ENCODE data around the gene AKT1. TPM values are rescaled to one million over a fixed set of nuclear protein-coding genes. Genes with fewer than 3 reads are reported as not detected.

Gene AKT1
- polyA plus RNA-seq, 4 donors: 72.4 to 95.9 (median 82.7) TPM

GRCh38 chr14:104726600-104727451 is 68.7 kb downstream of the AKT1 start:
- Histone ChIP-seq H3K27ac (ENCODE audit: low read depth in 1 of 3, low read length in 2 of 3) (no peak overlapping the region), H3K27me3 (ENCODE audit: control insufficient read depth in 3 of 3, insufficient read depth in 3 of 3, low read length in 3 of 3) (no peaks in the 10 kb centered on the region)

GRCh38 chr14:104725772-104726548 is 69.6 kb downstream of the AKT1 start:
- 62 to 78% (median 74%) methylated on average over 19 to 25 of the region's 25 CpGs for WGBS, 3 donors
- no peak for DNase-seq
- no peak overlapping the region for H3K4me3 ChIP-seq (ENCODE audit: low read depth in 1 of 3, low read length in 3 of 3)
- H3K9me3 ChIP-seq (ENCODE audit: control insufficient read depth in 2 of 2, insufficient read depth in 1 of 2, low read depth in 1 of 2, low read length in 1 of 2): no peaks in the 10 kb centered on the region
- no peak overlapping the region for H3K27ac ChIP-seq (ENCODE audit: low read depth in 1 of 3, low read length in 2 of 3)
- no peaks in the 10 kb centered on the region for H3K27me3 ChIP-seq (ENCODE audit: control insufficient read depth in 3 of 3, insufficient read depth in 3 of 3, low read length in 3 of 3)
- FAIRE-seq: no peak
- H3K4me1 ChIP-seq (ENCODE audit: control insufficient read depth in 3 of 3, insufficient read depth in 2 of 3, low read depth in 1 of 3, low read length in 2 of 3): peaks cover 0 to 13% (median 4%) of the 10 kb centered on the region in 3 donors
- H3K36me3 ChIP-seq (ENCODE audit: control insufficient read depth in 3 of 3, insufficient read depth in 2 of 3, low read depth in 1 of 3, low read length in 3 of 3): peaks cover 0 to 23% (median 4%) of the 10 kb centered on the region in 3 donors

More at GRCh38 chr14:104726600-104727451, 68.7 kb downstream of the AKT1 start:
- DNase-seq: no peak
- Histone ChIP-seq H3K9me3 (ENCODE audit: control insufficient read depth in 2 of 2, insufficient read depth in 1 of 2, low read depth in 1 of 2, low read length in 1 of 2) (no peaks in the 10 kb centered on the region), H3K36me3 (ENCODE audit: control insufficient read depth in 3 of 3, insufficient read depth in 2 of 3, low read depth in 1 of 3, low read length in 3 of 3) (peaks cover 0 to 15% (median 2%) of the 10 kb centered on the region in 3 donors), H3K4me1 (ENCODE audit: control insufficient read depth in 3 of 3, insufficient read depth in 2 of 3, low read depth in 1 of 3, low read length in 2 of 3) (peaks cover 0 to 13% (median 4%) of the 10 kb centered on the region in 3 donors), H3K4me3 (ENCODE audit: low read depth in 1 of 3, low read length in 3 of 3) (no peak overlapping the region)
- FAIRE-seq: no peak
- WGBS, 3 donors: 39 to 53% (median 49%) methylated on average over 21 of the region's 21 CpGs

- Histone ChIP-seq H3K4me3 (ENCODE audit: low read depth in 1 of 3, low read length in 3 of 3) (peak overlapping the region in 2 of 3 donors; percentile 55 to 63), H3K4me1 (ENCODE audit: control insufficient read depth in 3 of 3, insufficient read depth in 2 of 3, low read depth in 1 of 3, low read length in 2 of 3) (peaks cover 0 to 13% (median 4%) of the 10 kb centered on the region in 3 donors), H3K27me3 (ENCODE audit: control insufficient read depth in 3 of 3, insufficient read depth in 3 of 3, low read length in 3 of 3) (no peaks in the 10 kb centered on the region), H3K27ac (ENCODE audit: low read depth in 1 of 3, low read length in 2 of 3) (no peak overlapping the region), H3K9me3 (ENCODE audit: control insufficient read depth in 2 of 2, insufficient read depth in 1 of 2, low read depth in 1 of 2, low read length in 1 of 2) (no peaks in the 10 kb centered on the region), H3K36me3 (ENCODE audit: control insufficient read depth in 3 of 3, insufficient read depth in 2 of 3, low read depth in 1 of 3, low read length in 3 of 3) (peaks cover 0 to 25% (median 4%) of the 10 kb centered on the region in 3 donors)
- DNase-seq (peak in 1 of 2 donors; percentile 44), FAIRE-seq (no peak)
- 36 to 44% (median 37%) methylated on average over 23 to 24 of the region's 24 CpGs for WGBS, 3 donors
These were observed 70.4 kb downstream of the AKT1 start for GRCh38 chr14:104724981-104725771.

DNA sequence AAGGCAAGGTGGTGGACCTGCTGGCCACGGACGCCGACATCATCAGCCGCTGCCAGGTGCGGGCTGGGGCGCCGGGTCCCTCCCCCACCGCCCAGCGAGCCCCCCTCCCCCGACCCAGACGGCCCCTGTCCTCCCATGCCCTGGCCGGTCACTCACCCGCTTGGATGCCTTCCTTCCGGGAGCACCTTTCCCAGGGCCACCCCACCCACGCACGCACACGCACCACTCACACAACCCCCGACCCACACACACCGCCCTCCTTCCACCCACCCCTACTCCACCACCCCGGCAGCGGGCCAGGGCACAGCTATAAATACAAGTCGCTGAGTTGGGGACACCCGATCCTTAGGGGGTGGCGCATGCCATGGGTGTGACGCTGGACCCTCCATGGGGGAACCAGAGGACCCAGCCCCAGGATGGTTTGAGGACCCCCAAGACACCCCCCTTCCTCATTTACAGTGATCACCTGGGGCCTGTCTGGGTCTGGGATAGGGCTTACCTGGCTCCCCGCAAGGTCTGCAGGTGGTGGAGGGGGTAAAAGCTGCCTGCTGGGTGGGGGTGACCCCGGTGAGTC is 71.1 kb downstream of the AKT1 start:
- DNase-seq (peak; percentile 33 to 46), FAIRE-seq (no peak)
- Histone ChIP-seq H3K36me3 (ENCODE audit: control insufficient read depth in 3 of 3, insufficient read depth in 2 of 3, low read depth in 1 of 3, low read length in 3 of 3) (peaks cover 0 to 31% (median 4%) of the 10 kb centered on the region in 3 donors), H3K4me3 (ENCODE audit: low read depth in 1 of 3, low read length in 3 of 3) (peak overlapping the region; percentile 36 to 63 (median 55)), H3K27me3 (ENCODE audit: control insufficient read depth in 3 of 3, insufficient read depth in 3 of 3, low read length in 3 of 3) (no peaks in the 10 kb centered on the region), H3K4me1 (ENCODE audit: control insufficient read depth in 3 of 3, insufficient read depth in 2 of 3, low read depth in 1 of 3, low read length in 2 of 3) (peaks cover 0 to 13% (median 4%) of the 10 kb centered on the region in 3 donors), H3K27ac (ENCODE audit: low read depth in 1 of 3, low read length in 2 of 3) (no peak overlapping the region), H3K9me3 (ENCODE audit: control insufficient read depth in 2 of 2, insufficient read depth in 1 of 2, low read depth in 1 of 2, low read length in 1 of 2) (no peaks in the 10 kb centered on the region)
- 4 to 5% (median 4%) methylated on average over 11 to 27 of the region's 27 CpGs for WGBS, 3 donors

DNA sequence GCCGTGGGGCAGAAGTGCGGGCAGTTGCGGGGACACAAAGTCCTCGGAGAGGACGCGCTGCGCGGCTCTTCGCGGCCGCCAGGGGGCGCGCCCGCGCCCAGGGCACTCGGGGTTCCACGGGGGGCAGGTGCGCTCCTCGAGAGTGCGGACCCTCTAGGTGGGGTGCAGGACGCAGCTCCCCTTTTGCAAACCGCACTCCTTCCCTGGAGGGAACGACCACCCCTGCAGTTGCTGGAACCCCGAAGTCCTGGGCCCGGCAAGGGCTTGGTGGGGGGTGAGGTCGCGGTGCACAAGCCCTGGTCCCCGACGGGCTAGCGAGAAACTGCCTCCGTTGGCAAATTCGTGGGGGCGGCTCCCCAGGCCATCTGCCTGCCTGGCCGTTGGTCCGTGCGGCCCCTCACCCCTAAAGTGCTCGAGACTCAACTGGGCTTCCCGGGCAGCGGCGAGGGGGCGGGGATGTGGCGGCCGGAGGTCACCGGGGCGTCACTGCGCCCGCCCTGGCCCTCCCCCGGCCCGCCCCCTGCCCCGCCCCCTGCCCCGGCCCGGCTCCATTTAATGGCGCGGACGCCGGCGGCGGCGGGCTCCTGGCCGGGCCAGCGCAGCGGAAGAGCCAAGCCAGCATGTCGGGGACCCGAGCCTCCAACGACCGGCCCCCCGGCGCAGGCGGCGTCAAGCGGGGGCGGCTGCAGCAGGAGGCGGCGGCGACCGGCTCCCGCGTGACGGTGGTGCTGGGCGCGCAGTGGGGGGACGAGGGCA is 71.7 kb downstream of the AKT1 start, which contains the start of gene ADSS1:
TSS of gene ADSS1 (plus strand) at position 579 of the 756 bp plus-strand sequence. CDS start at position 621, 42 bp downstream.
- Histone ChIP-seq H3K9me3 (ENCODE audit: control insufficient read depth in 2 of 2, insufficient read depth in 1 of 2, low read depth in 1 of 2, low read length in 1 of 2) (no peaks in the 10 kb centered on the region), H3K4me1 (ENCODE audit: control insufficient read depth in 3 of 3, insufficient read depth in 2 of 3, low read depth in 1 of 3, low read length in 2 of 3) (peaks cover 0 to 13% (median 4%) of the 10 kb centered on the region in 3 donors), H3K27ac (ENCODE audit: low read depth in 1 of 3, low read length in 2 of 3) (peak within 1 kb of the TSS in 2 of 3 donors; percentile 2 to 49), H3K27me3 (ENCODE audit: control insufficient read depth in 3 of 3, insufficient read depth in 3 of 3, low read length in 3 of 3) (no peaks in the 10 kb centered on the region), H3K36me3 (ENCODE audit: control insufficient read depth in 3 of 3, insufficient read depth in 2 of 3, low read depth in 1 of 3, low read length in 3 of 3) (peaks cover 2 to 37% (median 4%) of the 10 kb centered on the region in 3 donors), H3K4me3 (ENCODE audit: low read depth in 1 of 3, low read length in 3 of 3) (peak within 1 kb of the TSS; percentile 36 to 63 (median 55))
- 0 to 1% (median 1%) methylated on average over 41 to 82 of the region's 82 CpGs for WGBS, 3 donors
- FAIRE-seq (no peak), DNase-seq (peak; percentile 66 to 81)

- peaks cover 3 to 45% (median 4%) of the 10 kb centered on the region in 3 donors for H3K36me3 ChIP-seq (ENCODE audit: control insufficient read depth in 3 of 3, insufficient read depth in 2 of 3, low read depth in 1 of 3, low read length in 3 of 3)
- DNase-seq (peak; percentile 31 to 84), FAIRE-seq (no peak)
- no peaks in the 10 kb centered on the region for H3K27me3 ChIP-seq (ENCODE audit: control insufficient read depth in 3 of 3, insufficient read depth in 3 of 3, low read length in 3 of 3)
- 15 to 45% (median 31%) methylated on average over 23 to 26 of the region's 26 CpGs for WGBS, 3 donors
- H3K4me1 ChIP-seq (ENCODE audit: control insufficient read depth in 3 of 3, insufficient read depth in 2 of 3, low read depth in 1 of 3, low read length in 2 of 3): peaks cover 0 to 13% (median 4%) of the 10 kb centered on the region in 3 donors
- H3K9me3 ChIP-seq (ENCODE audit: control insufficient read depth in 2 of 2, insufficient read depth in 1 of 2, low read depth in 1 of 2, low read length in 1 of 2): no peaks in the 10 kb centered on the region
- no peak overlapping the region for H3K27ac ChIP-seq (ENCODE audit: low read depth in 1 of 3, low read length in 2 of 3)
- H3K4me3 ChIP-seq (ENCODE audit: low read depth in 1 of 3, low read length in 3 of 3): peak overlapping the region in 1 of 3 donors; percentile 55
These were observed 72.5 kb downstream of the AKT1 start for GRCh38 chr14:104722938-104723650.

Measured in small intestine (tissue), 7 donors.